Fibroblast of villous mesenchyme (primary cell): ENCODE measurements around the gene TMEM260. TPM values are rescaled to one million over a fixed set of nuclear protein-coding genes. Genes with fewer than 3 reads are reported as not detected.

Source experiments
- DNase-seq: peaks from one replicate; pipeline ENCODE4 v3.0.0-alpha.2; 2010; ENCODE audit warnings: low read depth
- H3K4me3 ChIP-seq: 2 replicates; pipeline ENCODE4 v1.5.1; 2011; ENCODE audit warnings: low read depth, mild to moderate bottlenecking, low read length
- CTCF ChIP-seq: IDR thresholded peaks from 2 replicates; pipeline ENCODE4 v1.5.1; 2012; ENCODE audit warnings: low read depth, mild to moderate bottlenecking, low read length; ENCODE audit not compliant: insufficient read depth
- total RNA-seq: library from RNA; depleted of rRNA; stranded (reverse); fragments of >200 nt; gene quantifications from 2 replicates; pipeline ENCODE4 v1.2.3, GENCODE V29; 2012

Gene TMEM260
- total RNA-seq, 1 donor = 19.9 TPM

DNA sequence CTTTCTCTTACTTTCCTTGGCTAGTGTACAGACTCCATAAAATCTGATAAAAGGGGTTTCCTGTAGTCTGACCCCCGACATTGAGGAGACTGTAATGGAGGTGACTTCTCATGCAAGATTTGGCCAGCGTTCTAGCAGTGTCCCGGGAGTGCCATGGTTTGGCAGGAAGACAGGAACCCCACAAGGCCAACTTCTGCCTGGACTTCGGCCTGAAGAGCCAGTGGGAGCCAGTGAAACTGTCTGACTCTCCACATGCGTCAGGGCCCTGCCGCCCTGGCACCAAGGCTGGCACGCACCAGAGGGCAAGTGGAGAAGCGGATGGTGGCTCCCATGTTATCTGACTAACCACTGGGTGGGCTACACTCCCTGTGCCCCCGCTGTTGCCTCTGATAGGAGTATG, 70.5 kb downstream of the TMEM260 start:
- no peak for TF ChIP-seq CTCF
- H3K4me3 ChIP-seq = no peak overlapping the region
- DNase-seq = no peak

GRCh38 chr14:56650979-56651378, 71.4 kb downstream of the TMEM260 start:
- no peak for TF ChIP-seq CTCF
- no peak overlapping the region for H3K4me3 ChIP-seq
- no peak for DNase-seq

GRCh38 chr14:56657604-56658003, 78.0 kb downstream of the TMEM260 start:
- H3K4me3 ChIP-seq = no peak overlapping the region
- no peak for DNase-seq
- no peak for TF ChIP-seq CTCF

DNA sequence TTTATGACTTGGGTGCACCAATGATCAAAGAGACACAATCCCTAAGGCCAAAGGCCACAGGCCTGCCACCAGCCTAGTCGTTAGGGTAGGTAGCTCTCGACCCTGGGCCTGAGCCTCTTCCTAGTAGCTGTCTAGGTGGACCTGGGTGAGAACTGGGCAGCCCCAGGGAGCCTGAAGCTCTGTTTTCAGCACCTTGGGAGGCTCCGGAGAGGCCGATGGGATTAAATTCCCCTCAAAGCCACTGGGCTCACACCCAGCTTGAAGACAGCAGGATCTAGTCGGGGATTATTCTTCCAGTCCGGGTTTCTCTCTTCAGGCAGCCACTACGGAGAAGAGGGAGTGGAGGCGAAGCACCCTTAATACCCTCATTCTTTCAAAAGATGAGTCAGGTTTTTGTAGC, 79.8 kb downstream of the TMEM260 start:
- H3K4me3 ChIP-seq = no peak overlapping the region
- no peak for DNase-seq
- TF ChIP-seq CTCF = no peak

GRCh38 chr14:56659964-56660551, 80.5 kb downstream of the TMEM260 start:
- peak; percentile 55 for DNase-seq
- peak; percentile 74 for TF ChIP-seq CTCF
- H3K4me3 ChIP-seq = no peak overlapping the region

- no peak overlapping the region for H3K4me3 ChIP-seq
- no peak for TF ChIP-seq CTCF
- no peak for DNase-seq
These were observed 81.2 kb downstream of the TMEM260 start for GRCh38 chr14:56660677-56661389.

- DNase-seq = no peak
- no peak for TF ChIP-seq CTCF
- no peak overlapping the region for H3K4me3 ChIP-seq
These were observed 81.9 kb downstream of the TMEM260 start for GRCh38 chr14:56661478-56661877.
